HG03575 (cell line): ENCODE measurements around the gene MYL7.
"Not testable (repeated sequence)": the region's sequence is repeated elsewhere in the genome, so short reads cannot be mapped to it uniquely, and the experiment has no call there.

Experiments used
- ATAC-seq: cut with Tn5 transposase; IDR thresholded peaks from one replicate; pipeline ENCODE4 v1.9.1; 2021; ENCODE audit not compliant: unreplicated experiment, insufficient number of reproducible peaks, low FRiP score; ENCODE audit errors: extremely low read depth

The MYL7 gene, protein sequence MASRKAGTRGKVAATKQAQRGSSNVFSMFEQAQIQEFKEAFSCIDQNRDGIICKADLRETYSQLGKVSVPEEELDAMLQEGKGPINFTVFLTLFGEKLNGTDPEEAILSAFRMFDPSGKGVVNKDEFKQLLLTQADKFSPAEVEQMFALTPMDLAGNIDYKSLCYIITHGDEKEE

GRCh38 chr7:44141221-44141850 is at the start of gene MYL7:
Gene MYL7 (minus strand): TSS chr7:44141332. CDS start chr7:44141305, 27 bp downstream.
- ATAC-seq, result no peak

DNA sequence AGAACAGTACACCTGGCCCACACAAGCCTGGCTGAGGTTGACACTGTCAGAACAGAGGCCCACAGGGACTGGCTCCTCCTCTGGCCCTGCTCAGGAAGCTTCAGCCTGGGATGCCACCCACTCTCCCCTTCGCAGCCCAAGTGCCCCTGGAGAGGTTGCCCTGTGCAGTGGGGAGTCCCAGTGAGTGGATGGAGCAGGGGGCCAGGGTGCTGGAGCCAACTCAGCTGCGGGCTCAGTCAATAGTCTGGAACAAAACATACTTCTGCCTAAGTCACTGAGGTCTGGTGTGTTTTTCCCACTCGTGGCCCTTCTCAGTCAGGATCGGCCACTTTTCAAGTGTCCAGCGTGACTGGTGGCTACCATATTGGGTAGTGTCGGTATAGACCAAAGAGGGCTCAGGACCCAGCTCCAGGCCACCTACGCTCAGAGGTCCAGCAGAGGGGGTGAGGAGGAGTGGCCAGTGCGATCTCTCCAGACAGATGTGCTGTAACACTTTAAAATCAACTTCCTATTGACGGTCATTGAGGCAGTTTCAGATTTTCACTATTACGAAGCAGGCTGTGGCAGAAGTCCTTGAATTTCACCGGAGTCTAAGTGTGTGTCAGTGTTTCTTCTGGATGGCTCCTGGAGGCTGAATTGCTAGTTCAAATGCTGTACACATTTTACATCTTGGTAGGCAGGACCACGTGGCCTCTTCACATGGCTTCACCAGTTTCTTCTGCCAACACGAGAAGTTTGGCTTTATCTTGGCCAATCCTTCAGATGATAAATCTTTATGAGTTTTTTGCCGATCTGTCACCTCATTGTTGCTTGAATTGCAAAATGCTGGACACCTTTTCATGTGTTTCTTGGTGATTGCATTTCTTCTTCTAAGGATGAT is 49.1 kb upstream of the MYL7 start:
- no peak for ATAC-seq

DNA sequence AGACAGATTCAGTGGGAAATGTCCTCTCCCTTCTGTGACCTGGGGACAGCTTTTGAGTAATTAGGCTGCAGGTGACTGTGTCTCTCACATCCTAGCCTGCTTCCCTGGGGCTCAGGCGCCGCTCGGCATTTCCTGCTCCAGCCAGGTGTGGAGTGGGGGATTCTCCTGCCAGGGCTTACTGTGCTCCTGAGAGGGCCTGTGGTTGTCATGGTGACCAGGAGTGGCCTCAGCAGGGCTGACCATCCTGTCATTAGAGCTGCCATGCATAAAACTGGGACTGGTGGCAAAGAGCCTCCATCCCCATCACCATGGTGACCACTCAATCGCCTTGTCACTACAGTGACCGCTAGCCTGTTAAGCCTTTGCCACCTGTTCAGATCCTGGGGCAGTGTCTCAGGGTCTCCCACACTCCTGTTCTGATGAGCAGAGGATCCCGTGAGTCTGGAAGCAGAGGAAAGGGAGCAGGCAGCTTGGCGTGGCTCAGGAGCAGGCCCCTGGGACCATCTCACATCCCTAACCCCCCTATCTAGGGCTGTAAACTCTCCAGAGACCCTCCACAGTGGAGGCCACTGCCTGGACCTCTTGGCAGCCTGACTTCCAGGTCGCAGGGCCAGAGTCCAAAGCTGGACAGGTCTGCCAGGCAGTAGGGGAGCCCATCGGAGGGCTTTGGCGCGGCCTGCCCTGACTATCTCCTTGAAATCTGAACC is 48.3 kb upstream of the MYL7 start, which contains the start of gene GCK:
Gene GCK (minus strand): TSS at position 154 of the 707 bp plus-strand sequence. CDS start 486 bp downstream, outside the sequence.
- no peak for ATAC-seq

- ATAC-seq, result no peak
Measured at GRCh38 chr7:44188480-44189225, 47.5 kb upstream of the MYL7 start.

DNA sequence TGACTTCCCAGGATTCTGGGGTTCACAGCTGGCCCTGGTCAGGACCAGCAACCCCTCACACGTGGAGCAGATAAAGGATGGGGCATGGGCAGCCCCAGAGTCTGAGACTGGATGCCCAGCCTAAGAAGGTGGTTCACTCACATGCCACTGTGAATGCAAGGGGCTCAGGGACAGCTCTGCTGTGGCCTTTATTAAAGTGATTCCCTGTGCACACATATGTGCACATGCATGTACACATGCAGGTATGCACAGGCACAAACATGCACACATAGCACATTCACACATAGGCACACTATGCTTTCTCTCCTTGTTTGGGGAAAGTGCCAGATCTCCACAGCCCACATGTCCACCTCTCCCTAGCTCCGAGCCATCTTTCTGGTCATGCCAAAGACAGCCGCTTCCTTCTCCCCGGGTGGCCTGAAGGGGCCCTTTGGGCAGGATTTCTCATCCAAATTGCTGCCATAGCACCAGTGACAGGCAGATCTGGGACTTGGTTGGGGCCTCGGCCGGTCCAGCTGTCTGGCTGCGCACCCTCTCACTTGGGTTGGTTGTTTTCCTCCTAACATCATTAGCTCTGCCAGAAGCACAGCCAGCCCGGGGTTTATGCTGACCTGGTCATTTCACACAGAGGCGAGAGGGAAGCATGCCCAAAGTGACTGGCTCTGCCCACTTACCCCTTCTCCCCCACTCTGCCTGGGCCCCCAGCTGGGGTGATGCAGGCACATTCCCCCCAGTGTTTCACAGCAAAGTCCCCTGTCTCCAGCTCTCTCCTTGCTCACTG is 46.7 kb upstream of the MYL7 start:
- no peak for ATAC-seq

DNA sequence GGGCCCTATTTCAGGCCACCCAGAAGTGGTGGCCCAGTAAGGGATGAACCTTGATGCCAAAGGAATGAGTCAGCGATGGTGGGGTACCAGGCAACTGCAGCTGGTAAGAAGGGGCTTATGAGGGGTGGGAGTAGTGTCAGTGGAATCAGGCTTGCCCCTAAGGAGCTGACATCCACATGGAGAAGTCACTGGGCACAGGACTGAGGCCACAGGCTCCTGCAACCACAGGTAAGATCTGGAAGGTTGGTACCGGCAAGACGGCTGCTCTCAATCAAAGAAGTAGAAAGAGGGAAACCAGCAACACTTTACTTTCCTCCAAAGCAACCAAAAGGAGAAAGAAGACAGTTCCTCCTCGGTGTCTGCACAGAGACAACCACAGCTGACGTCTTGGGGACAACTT is 45.6 kb upstream of the MYL7 start:
- no peak for ATAC-seq

DNA sequence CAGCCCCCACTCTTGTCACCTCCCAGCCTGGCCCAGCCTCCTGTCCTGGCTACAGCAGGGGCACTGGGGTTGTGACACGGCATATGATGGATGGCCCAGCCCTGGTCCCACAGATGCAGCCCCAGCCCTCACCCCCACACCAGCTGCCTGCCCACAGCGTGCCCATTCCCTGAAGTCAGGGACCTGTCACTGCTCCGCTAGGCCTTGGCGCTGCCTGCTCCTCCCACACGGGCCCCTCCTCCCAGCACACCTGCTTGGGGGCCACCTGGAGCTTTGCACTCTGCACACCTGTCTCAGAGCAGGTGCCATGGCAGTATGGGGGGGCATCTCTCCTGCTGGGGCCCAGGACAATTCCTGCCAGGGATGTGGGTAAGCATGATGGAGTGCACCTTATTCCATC is 44.6 kb upstream of the MYL7 start:
- no peak for ATAC-seq

GRCh38 chr7:44184873-44185446 is 43.8 kb upstream of the MYL7 start:
- no peak for ATAC-seq

DNA sequence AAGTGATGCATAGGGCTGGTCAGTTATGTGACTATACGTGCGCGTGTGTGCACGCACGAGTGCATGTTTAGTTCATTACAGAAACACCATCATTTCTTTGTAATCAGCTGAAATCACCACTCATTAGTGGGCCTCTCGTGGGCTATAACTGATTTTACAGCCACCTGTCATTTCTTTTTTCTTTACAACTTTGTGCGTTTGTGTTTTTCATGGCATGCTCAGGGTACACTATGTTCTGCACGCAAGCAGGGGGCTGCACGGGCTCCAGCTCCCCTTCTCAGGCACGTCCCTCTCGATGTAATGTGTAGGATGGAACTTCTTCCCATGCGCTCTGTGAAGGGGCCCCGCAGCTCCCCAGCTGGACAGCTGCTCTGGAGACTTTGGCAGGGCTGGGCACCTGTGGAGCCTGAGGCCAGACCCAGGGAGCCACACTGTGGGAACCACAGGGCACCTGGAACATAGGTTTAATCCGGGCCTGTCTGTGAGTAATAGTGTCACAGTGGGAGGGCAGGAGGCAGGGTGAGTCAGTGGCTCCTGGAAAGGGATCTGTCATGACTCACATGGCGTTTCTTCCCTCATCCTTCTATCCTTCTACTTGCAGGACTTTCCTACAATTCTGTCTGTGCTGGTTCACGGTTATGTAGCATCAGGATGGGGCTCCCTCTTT is 43.2 kb upstream of the MYL7 start:
- no peak for ATAC-seq

GRCh38 chr7:44183386-44183785 is 42.3 kb upstream of the MYL7 start:
- no peak for ATAC-seq

- ATAC-seq, result no peak
Measured at GRCh38 chr7:44182827-44183226, 41.7 kb upstream of the MYL7 start.

DNA sequence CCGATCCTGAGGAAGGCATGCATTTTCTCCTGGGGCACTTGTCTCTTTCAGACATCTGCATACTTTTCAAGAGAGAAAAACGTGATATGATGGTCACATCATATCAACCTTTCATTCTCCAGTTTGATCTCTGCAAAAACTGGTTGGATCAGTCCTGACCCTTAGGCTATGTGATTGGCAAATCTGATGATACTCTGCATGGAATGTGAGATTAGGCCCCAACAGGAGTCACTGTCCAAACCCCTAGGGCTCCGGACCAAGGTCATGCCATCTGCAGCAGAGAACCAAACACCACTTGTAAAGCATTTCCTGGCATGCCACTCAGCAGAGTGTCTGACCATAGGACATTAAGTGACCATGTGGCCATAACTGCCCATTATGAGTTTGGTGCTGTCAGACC is 39.5 kb upstream of the MYL7 start:
- ATAC-seq, result no peak

- no peak for ATAC-seq
Measured at GRCh38 chr7:44177570-44178131, 36.5 kb upstream of the MYL7 start.

- ATAC-seq, result no peak
Measured at GRCh38 chr7:44176486-44176885, 35.4 kb upstream of the MYL7 start.

GRCh38 chr7:44175730-44176129 is 34.6 kb upstream of the MYL7 start:
- no peak for ATAC-seq

DNA sequence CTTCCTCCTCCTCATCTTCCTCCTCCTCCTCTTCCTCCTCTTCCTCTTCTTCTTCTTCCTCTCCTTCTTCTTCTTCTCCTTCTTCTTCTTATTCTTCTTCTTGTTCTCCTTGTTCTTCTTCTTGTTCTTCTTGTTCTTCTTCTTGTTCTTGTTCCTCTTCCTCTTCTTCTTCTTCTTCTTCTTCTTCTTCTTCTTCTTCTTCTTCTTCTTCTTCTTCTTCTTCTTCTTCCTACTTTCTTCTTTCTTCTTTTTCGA is 33.5 kb upstream of the MYL7 start:
- ATAC-seq, result not testable (repeated sequence)
